ENCODE results near the gene CHRM4. TPM values are rescaled to one million over a fixed set of nuclear protein-coding genes. Genes with fewer than 3 reads are reported as not detected.

The CHRM4 gene
- total and polyA plus RNA-seq, 2 of the 13 experiments (the other 11 are each of a cell fraction or from before 2014, with no cell fraction given): 0.13 to 0.21 TPM

GRCh38 chr11:46389450-46390330 is 1.9 kb downstream of the CHRM4 start (continued):
- TF ChIP-seq ZNF674 (CRISPR knock-in tag; IDR thresholded peaks at IDR 0.05; ENCODE audit: low read depth): no peak
- TF ChIP-seq EED (CRISPR knock-in tag; IDR thresholded peaks at IDR 0.05): no peak
- TF ChIP-seq LCORL (IDR thresholded peaks at IDR 0.05): no peak
- TF ChIP-seq LCORL (CRISPR knock-in tag; IDR thresholded peaks at IDR 0.05): 0 out of 2 replicates have a peak, but pooled peaks have one; percentile 31
- no peak for TF ChIP-seq EP300 (IDR thresholded peaks at IDR 0.05; ENCODE audit: low read depth in 2 of 2, low read length in 2 of 2)
- TF ChIP-seq EP300 (CRISPR knock-in tag; IDR thresholded peaks at IDR 0.05; ENCODE audit: borderline replicate concordance): no peak
- peak; percentile 56; the same call in 1 of the 2 replicates for TF ChIP-seq ZGPAT (CRISPR knock-in tag; IDR thresholded peaks at IDR 0.05)
- no peak for TF ChIP-seq FOXC1 (CRISPR knock-in tag; IDR thresholded peaks at IDR 0.05; ENCODE audit: borderline replicate concordance)
- TF ChIP-seq RELA (CRISPR knock-in tag; IDR thresholded peaks at IDR 0.05): no peak
- TF ChIP-seq ISL2 (CRISPR knock-in tag; IDR thresholded peaks at IDR 0.05): peak; percentile 59
- TF ChIP-seq ZNF230 (CRISPR knock-in tag; IDR thresholded peaks at IDR 0.05): no peak; the same call in 1 of the 2 replicates
- TF ChIP-seq SOX13 (IDR thresholded peaks at IDR 0.05): no peak
- 0 out of 4 replicates have a peak, but pooled peaks of 1 of the 2 experiments have one; percentile 28 for TF ChIP-seq SOX13 (CRISPR knock-in tag; conservative IDR thresholded peaks at IDR 0.05 in 1 of 2, IDR thresholded peaks at IDR 0.05 in 1 of 2)
- no peak for TF ChIP-seq RCOR2 (CRISPR knock-in tag; IDR thresholded peaks at IDR 0.05)
- no peak for TF ChIP-seq ZSCAN30 (CRISPR knock-in tag; IDR thresholded peaks at IDR 0.05)
- no peak for TF ChIP-seq ZNF431 (CRISPR knock-in tag; IDR thresholded peaks at IDR 0.05; ENCODE audit: borderline replicate concordance, low read depth)
- no peak for TF ChIP-seq TMF1 (CRISPR knock-in tag; IDR thresholded peaks at IDR 0.05; ENCODE audit: low read depth)
- TF ChIP-seq MTF2 (CRISPR knock-in tag; IDR thresholded peaks at IDR 0.05; ENCODE audit: borderline replicate concordance): peak; percentile 96
- peak; percentile 25; the same call in 1 of the 2 replicates for TF ChIP-seq ZNF776 (CRISPR knock-in tag; IDR thresholded peaks at IDR 0.05)
- no peak for TF ChIP-seq ZNF510 (CRISPR knock-in tag; IDR thresholded peaks at IDR 0.05; ENCODE audit: low read depth)
- no peak for TF ChIP-seq ETV5 (CRISPR knock-in tag; IDR thresholded peaks at IDR 0.05; ENCODE audit: borderline replicate concordance)
- TF ChIP-seq WIZ (CRISPR knock-in tag; IDR thresholded peaks at IDR 0.05): no peak
- TF ChIP-seq ATF7-NPFF (CRISPR knock-in tag; IDR thresholded peaks at IDR 0.05; ENCODE audit: low read depth): no peak; the same call in 1 of the 2 replicates
- no peak for TF ChIP-seq DMTF1 (CRISPR knock-in tag; IDR thresholded peaks at IDR 0.05)
- TF ChIP-seq FOXM1 (CRISPR knock-in tag; IDR thresholded peaks at IDR 0.05): no peak
